Measurements from ENCODE around the gene DDX1. TPM values are rescaled to one million over a fixed set of nuclear protein-coding genes. Genes with fewer than 3 reads are reported as not detected.

DDX1 gene
- total and polyA plus RNA-seq, 2 experiments from 2014 or later, result 99.9 to 102 TPM

GRCh38 chr2:15665943-15666460 lies 74.3 kb downstream of the DDX1 start:
- Histone ChIP-seq H3K36me3 (ENCODE audit: insufficient read depth) (no peaks in the 10 kb centered on the region), H3K9me2 (ENCODE audit: insufficient read depth) (peaks cover 3% of the 10 kb centered on the region; the same call in 1 of the 2 replicates), H3K4me3 (no peak overlapping the region), H3K4me1 (ENCODE audit: insufficient read depth) (no peaks in the 10 kb centered on the region), H3K4me2 (no peak overlapping the region), H4K20me1 (replicated peaks; ENCODE audit: insufficient read depth) (no peaks in the 10 kb centered on the region), H3K27ac (ENCODE audit: low read depth) (no peak overlapping the region), H3F3A (replicated peaks; ENCODE audit: low read depth) (no peaks in the 10 kb centered on the region), H3K27me3 (ENCODE audit: insufficient read depth) (no peaks in the 10 kb centered on the region), H2AFZ (no peak overlapping the region), H3K79me2 (replicated peaks; ENCODE audit: insufficient read depth) (no peaks in the 10 kb centered on the region)
- H3K27ac Mint-ChIP-seq, result no peak overlapping the region
- H3K36me3 Mint-ChIP-seq (ENCODE audit: low read depth), result no peaks in the 10 kb centered on the region
- TF ChIP-seq ZNF462 (CRISPR knock-in tag; IDR thresholded peaks at IDR 0.05), result no peak
- no peak for TF ChIP-seq CREB1 (CRISPR knock-in tag; IDR thresholded peaks at IDR 0.05; ENCODE audit: low read depth)
- no peak for TF ChIP-seq REST (IDR thresholded peaks at IDR 0.05; ENCODE audit: unreplicated experiment)
- TF ChIP-seq STAT1 (IDR thresholded peaks at IDR 0.05; ENCODE audit: unreplicated experiment), result no peak
- no peak for TF ChIP-seq EZH2 (IDR thresholded peaks at IDR 0.05; ENCODE audit: low read depth, unreplicated experiment)
- TF ChIP-seq NANOG (IDR thresholded peaks at IDR 0.05; ENCODE audit: borderline replicate concordance), result no peak
- no peak for TF ChIP-seq POLR2AphosphoS5 (IDR thresholded peaks at IDR 0.05; ENCODE audit: low read depth)
- TF ChIP-seq ETS1 (IDR thresholded peaks at IDR 0.05), result no peak
- no peak for DNase-seq (ENCODE audit: low spot score)
- H3K4me3 Mint-ChIP-seq, result no peak overlapping the region
- peaks cover 9% of the 10 kb centered on the region for H3K27me3 Mint-ChIP-seq (ENCODE audit: insufficient read depth, low read depth, poor library complexity)
- peaks cover 13% of the 10 kb centered on the region for H3K4me1 Mint-ChIP-seq
- H3K9me3 Mint-ChIP-seq, result no peaks in the 10 kb centered on the region
- ATAC-seq, result no peak

Data from GM23338 (cell line).